H1 (cell line): ENCODE results near the gene QSOX1. TPM values are rescaled to one million over a fixed set of nuclear protein-coding genes. Genes with fewer than 3 reads are reported as not detected.

ENCODE experiments used
- CTCF ChIA-PET: fragments of 300-600 bp; sonication (Branson Sonifier 250); formaldehyde crosslinking; loops from one replicate; lab custom pipeline; 2021; ENCODE audit not compliant: partially characterized antibody; lab: Charles Lee
- POLR2A ChIA-PET: fragments of 300-600 bp; sonication (Branson Sonifier 250); formaldehyde crosslinking; loops from one replicate; lab custom pipeline; 2021; ENCODE audit warnings: inconsistent platforms; ENCODE audit not compliant: partially characterized antibody; lab: Charles Lee
- DNase-seq, 2 experiments: peaks; one replicate each; pipeline versions ENCODE4 v3.0.0 to v3.0.0-alpha.2; 2010 to 2022; ENCODE audit warnings: low spot score in 2 of 2, low read depth in 1 of 2, mixed read lengths in 1 of 2
- FAIRE-seq: peaks from 2 replicates; lab custom pipeline; 2011; peaks lifted over from hg19 to GRCh38; lab: Jason Lieb, UNC
- H2AFZ ChIP-seq: 2 replicates; pipeline ENCODE4 v1.8.1; 2012; ENCODE audit warnings: low read length, inconsistent platforms
- H2AK5ac ChIP-seq: 2 replicates; pipeline ENCODE4 v1.6.1; 2013; ENCODE audit warnings: low read depth, low read length
- H2BK120ac ChIP-seq: replicated peaks from 2 replicates; pipeline ENCODE3; 2013; ENCODE audit warnings: low read depth, low read length, inconsistent platforms
- H2BK12ac ChIP-seq: 2 replicates; pipeline ENCODE4 v1.6.1; 2013; ENCODE audit warnings: low read depth, low read length
- H2BK15ac ChIP-seq: 2 replicates; pipeline ENCODE4 v1.6.1; 2013; ENCODE audit warnings: low read length
- H2BK20ac ChIP-seq: 2 replicates; pipeline ENCODE4 v1.6.1; 2013; ENCODE audit warnings: low read length
- H2BK5ac ChIP-seq: 2 replicates; pipeline ENCODE4 v1.6.1; 2013; ENCODE audit warnings: low read depth, low read length
- H3K14ac ChIP-seq: 2 replicates; pipeline ENCODE4 v1.6.1; 2013; ENCODE audit warnings: inconsistent platforms; ENCODE audit not compliant: insufficient read length
- H3K18ac ChIP-seq: 2 replicates; pipeline ENCODE4 v1.6.1; 2013; ENCODE audit warnings: low read length; ENCODE audit errors: extremely low read depth
- H3K23ac ChIP-seq: 2 replicates; pipeline ENCODE4 v1.6.1; 2013; ENCODE audit warnings: inconsistent platforms; ENCODE audit not compliant: insufficient read length
- H3K23me2 ChIP-seq: 2 replicates; pipeline ENCODE4 v1.6.1; 2013; ENCODE audit warnings: low read depth, low read length
- H3K27ac ChIP-seq: 2 replicates; pipeline ENCODE4 v1.6.1; 2011; ENCODE audit warnings: low read depth, low read length, inconsistent platforms
- H3K27me3 ChIP-seq, 4 experiments: replicated peaks in 1 of 4; 1 replicate in 1 of 4; 2 replicates in 3 of 4; pipeline versions ENCODE4 v1.6.1 to v1.8.1; 2011 to 2013; ENCODE audit warnings: low read length in 3 of 4, mild to moderate bottlenecking in 3 of 4, inconsistent platforms in 2 of 4, mixed read lengths in 2 of 4, moderate library complexity in 1 of 4; ENCODE audit not compliant: control insufficient read depth in 3 of 4, insufficient read depth in 3 of 4; ENCODE audit errors: extremely low read depth in 1 of 4
- H3K36me3 ChIP-seq, 4 experiments: 2 replicates each; pipeline versions ENCODE4 v1.6.1 to v1.8.1; 2011 to 2013; ENCODE audit warnings: mild to moderate bottlenecking in 4 of 4, low read length in 3 of 4, moderate library complexity in 2 of 4, control low read depth in 1 of 4, inconsistent platforms in 1 of 4; ENCODE audit not compliant: insufficient read depth in 4 of 4, control insufficient read depth in 2 of 4
- H3K4ac ChIP-seq: replicated peaks from 2 replicates; pipeline ENCODE3; 2013; ENCODE audit warnings: low read length, low read depth, mixed read lengths, inconsistent platforms; ENCODE audit not compliant: insufficient read length
- H3K4me1 ChIP-seq, 4 experiments: replicated peaks in 1 of 4; 1 replicate in 1 of 4; 2 replicates in 3 of 4; pipeline versions ENCODE4 v1.6.1 to v1.8.1; 2011 to 2013; ENCODE audit warnings: low read length in 3 of 4, inconsistent platforms in 2 of 4, mixed read lengths in 1 of 4; ENCODE audit not compliant: insufficient read depth in 4 of 4, control insufficient read depth in 3 of 4
- H3K4me2 ChIP-seq, 2 experiments: 2 replicates each; pipeline versions ENCODE4 v1.6.1 to v1.8.1; 2011 to 2013; ENCODE audit warnings: low read depth in 2 of 2, low read length in 2 of 2, control low read depth in 1 of 2, inconsistent platforms in 1 of 2, mild to moderate bottlenecking in 1 of 2; ENCODE audit not compliant: insufficient read depth in 1 of 2
- H3K4me3 ChIP-seq, 4 experiments: fragments of 200-600, 300-600 bp in 1 of 4; sonication (generic), shearing (Covaris generic), sonication (Bioruptor Twin) in 1 of 4; 2 replicates each; pipeline versions ENCODE4 v1.5.1 to v1.8.1; 2011 to 2016; ENCODE audit warnings: low read length in 4 of 4, low read depth in 3 of 4, control low read depth in 2 of 4, inconsistent platforms in 2 of 4, mild to moderate bottlenecking in 2 of 4, mixed read lengths in 1 of 4, moderate library complexity in 1 of 4; ENCODE audit not compliant: insufficient read depth in 2 of 4; ENCODE audit errors: extremely low read depth in 1 of 4
- H3K56ac ChIP-seq: replicated peaks from 2 replicates; pipeline ENCODE3; 2013; ENCODE audit warnings: low read depth, mild to moderate bottlenecking, mixed read lengths, low read length, inconsistent platforms; ENCODE audit not compliant: insufficient read length
- H3K79me1 ChIP-seq: 2 replicates; pipeline ENCODE4 v1.6.1; 2013; ENCODE audit warnings: low read depth, low read length, control low read depth
- H3K79me2 ChIP-seq, 2 experiments: 2 replicates each; pipeline versions ENCODE4 v1.6.1 to v1.8.1; 2012 to 2013; ENCODE audit warnings: low read length in 2 of 2, mild to moderate bottlenecking in 2 of 2, inconsistent platforms in 1 of 2; ENCODE audit not compliant: insufficient read depth in 2 of 2, control insufficient read depth in 1 of 2
- H3K9ac ChIP-seq, 4 experiments: replicated peaks in 1 of 4; 1 replicate in 1 of 4; 2 replicates in 3 of 4; pipeline versions ENCODE4 v1.6.1 to v1.8.1; 2011 to 2013; ENCODE audit warnings: low read depth in 3 of 4, low read length in 3 of 4, control low read depth in 2 of 4, mild to moderate bottlenecking in 2 of 4, moderate library complexity in 2 of 4, inconsistent platforms in 1 of 4; ENCODE audit errors: extremely low read depth in 1 of 4
- H3K9me3 ChIP-seq, 2 experiments: 2 replicates each; pipeline versions ENCODE4 v1.6.1 to v1.8.1; 2012 to 2013; ENCODE audit warnings: mild to moderate bottlenecking in 2 of 2, moderate library complexity in 2 of 2, control low read depth in 1 of 2, inconsistent platforms in 1 of 2, low read depth in 1 of 2, low read length in 1 of 2, mixed read lengths in 1 of 2; ENCODE audit not compliant: insufficient read depth in 2 of 2
- H4K20me1 ChIP-seq, 2 experiments: replicated peaks in 1 of 2; 2 replicates each; pipeline versions ENCODE3 to v1.8.1; 2011 to 2013; ENCODE audit warnings: inconsistent platforms in 2 of 2, low read length in 2 of 2, mild to moderate bottlenecking in 1 of 2; ENCODE audit not compliant: insufficient read depth in 2 of 2, control insufficient read depth in 1 of 2
- H4K5ac ChIP-seq: 2 replicates; pipeline ENCODE4 v1.6.1; 2013; ENCODE audit warnings: low read length, low read depth, mixed read lengths, inconsistent platforms; ENCODE audit not compliant: insufficient read length
- H4K8ac ChIP-seq: 2 replicates; pipeline ENCODE4 v1.8.0; 2013; ENCODE audit warnings: mild to moderate bottlenecking, moderate library complexity, low read length, inconsistent platforms; ENCODE audit not compliant: insufficient read depth; ENCODE audit errors: extremely low read depth
- H4K91ac ChIP-seq: replicated peaks from 2 replicates; pipeline ENCODE3; 2013; ENCODE audit warnings: low read length, mixed read lengths, inconsistent platforms; ENCODE audit not compliant: insufficient read length
- CBX8 ChIP-seq: fragments of 300-800, 300-1000 bp; sonication (generic); IDR thresholded peaks from 2 replicates; pipeline ENCODE4 v1.7.1; 2016; ENCODE audit warnings: low read depth, low read length, borderline replicate concordance
- HDAC2 ChIP-seq, 2 experiments: fragments of 300-600 bp in 1 of 2; sonication (generic) in 1 of 2; IDR thresholded peaks; 2 replicates each; pipeline ENCODE4 v1.6.1; 2011 to 2012; ENCODE audit warnings: low read depth in 2 of 2, low read length in 2 of 2, mild to moderate bottlenecking in 2 of 2, moderate library complexity in 2 of 2, borderline replicate concordance in 1 of 2, inconsistent platforms in 1 of 2
- MAX ChIP-seq: IDR thresholded peaks from 2 replicates; pipeline ENCODE4 v1.6.1; 2012; ENCODE audit warnings: inconsistent platforms
- NRF1 ChIP-seq: IDR thresholded peaks from 2 replicates; pipeline ENCODE4 v1.6.1; 2011; ENCODE audit warnings: mild to moderate bottlenecking, low read depth, low read length, improper control_type of control experiment
- POLR2A ChIP-seq, 2 experiments: IDR thresholded peaks; 1 replicate in 1 of 2; 2 replicates in 1 of 2; pipeline ENCODE4 v1.6.1; 2011; ENCODE audit warnings: low read depth in 2 of 2, low read length in 2 of 2, mild to moderate bottlenecking in 2 of 2; ENCODE audit errors: control extremely low read depth in 1 of 2
- RAD21 ChIP-seq, 2 experiments: IDR thresholded peaks in 1 of 2; conservative IDR thresholded peaks in 1 of 2; 2 replicates each; pipeline ENCODE4 v1.6.1; 2011; ENCODE audit warnings: low read depth in 2 of 2, low read length in 2 of 2, improper control_type of control experiment in 1 of 2, inconsistent platforms in 1 of 2, mild to moderate bottlenecking in 1 of 2, moderate library complexity in 1 of 2
- SP1 ChIP-seq: IDR thresholded peaks from 2 replicates; pipeline ENCODE4 v1.6.1; 2011; ENCODE audit warnings: low read depth, low read length
- SP4 ChIP-seq: IDR thresholded peaks from 2 replicates; pipeline ENCODE4 v1.6.1; 2012; ENCODE audit warnings: low read length, inconsistent platforms
- TAF1 ChIP-seq: IDR thresholded peaks from 2 replicates; pipeline ENCODE4 v1.6.1; 2011; ENCODE audit warnings: mild to moderate bottlenecking, low read depth, low read length
- ZNF274 ChIP-seq: IDR thresholded peaks from 2 replicates; pipeline ENCODE4 v1.7.0; 2012; ENCODE audit warnings: low read length, borderline replicate concordance; ENCODE audit errors: extremely low read depth
- WGBS, 2 experiments: shearing (Covaris generic) in 1 of 2; methylation state at CpG; one replicate each; pipeline versions ENCODE4 v1.1.6 to v1.1.7; 2013 to 2015; ENCODE audit warnings: low lambda C conversion rate in 2 of 2, mixed read lengths in 2 of 2, inconsistent platforms in 1 of 2, low coverage in 1 of 2, missing lambda C conversion rate in 1 of 2; ENCODE audit not compliant: insufficient replicate concordance in 2 of 2, insufficient coverage in 1 of 2, insufficient read length in 1 of 2; ENCODE audit errors: extremely low coverage in 1 of 2, missing lambda C conversion rate in 1 of 2; 5-methylcytosine and 5-hydroxymethylcytosine counted together
- polyA plus RNA-seq, 7 experiments: library from polyadenylated mRNA; depleted of rRNA in 3 of 7; stranded (reverse) in 5 of 7; unstranded in 2 of 7; fragments of >200 nt in 5 of 7; fragments of 200-250 nt in 2 of 7; gene quantifications; 1 replicate in 5 of 7; 2 replicates in 1 of 7; 4 replicates in 1 of 7; pipeline versions ENCODE4 v1.2.1 to v1.2.3, GENCODE V29; 2011 to 2013; ENCODE audit warnings: missing spikeins in 2 of 7, mixed read lengths in 2 of 7
- total RNA-seq: library from RNA; stranded (reverse); fragmentation: NEBNext Ultra II Directional; extraction: Animal tissue kit (Norgen Biotek cat#: 25700); gene quantifications from 2 replicates; pipeline ENCODE4 v1.2.1, GENCODE V29; 2021

QSOX1 gene
- total and polyA plus RNA-seq, 2 of the 8 experiments (the other 6 are each of a cell fraction or from before 2014, with no cell fraction given): 97.7 to 123 TPM

GRCh38 chr1:180166436-180166800 lies 11.7 kb downstream of the QSOX1 start:
- Histone ChIP-seq H3K9ac (no peak overlapping the region), H3K79me1 (peaks cover 14% of the 10 kb centered on the region), H2BK120ac (no peak overlapping the region), H3K27ac (no peak overlapping the region), H3K56ac (no peak overlapping the region), H2BK12ac (no peak overlapping the region), H4K8ac (no peak overlapping the region), H3K4me3 (no peak overlapping the region), H3K23me2 (no peaks in the 10 kb centered on the region), H3K23ac (no peak overlapping the region), H4K5ac (no peak overlapping the region), H3K4me2 (no peak overlapping the region), H3K14ac (no peak overlapping the region), H2BK5ac (no peak overlapping the region), H2BK15ac (no peak overlapping the region), H4K91ac (no peak overlapping the region), H3K9me3 (no peaks in the 10 kb centered on the region), H3K27me3 (no peaks in the 10 kb centered on the region), H3K36me3 (no peaks in the 10 kb centered on the region), H3K18ac (no peak overlapping the region), H2AFZ (no peak overlapping the region), H3K4me1 (peaks cover 6 to 23% (median 17%) of the 10 kb centered on the region in 4 experiments), H2AK5ac (no peak overlapping the region), H3K79me2 (peaks cover 0 to 21% of the 10 kb centered on the region in 2 experiments; a peak in 2 of 4 replicates), H4K20me1 (peaks cover 4 to 19% of the 10 kb centered on the region in 2 experiments), H3K4ac (no peak overlapping the region), H2BK20ac (no peak overlapping the region)
- ChIA-PET POLR2A (interaction anchor here (1.6 to 7.1 kb wide), 2 partner anchors 11 to 65 kb away, joined by 4 to 36 read pairs; partner anchors contain the start of gene QSOX1), CTCF (interaction anchor here (0.8 to 11.7 kb wide), 8 partner anchors 10 to 111 kb away, joined by 3 to 307 read pairs (median 21); partner anchors contain the start of gene QSOX1)
- TF ChIP-seq ZNF274: no peak
- no peak for TF ChIP-seq POLR2A (IDR thresholded peaks at IDR 0.05; ENCODE audit: control extremely low read depth in 1 of 2, low read depth in 2 of 2, low read length in 2 of 2)
- no peak for TF ChIP-seq SP1
- no peak for TF ChIP-seq TAF1
- TF ChIP-seq RAD21 (IDR thresholded peaks at IDR 0.05 in 1 of 2, conservative IDR thresholded peaks at IDR 0.05 in 1 of 2; ENCODE audit: low read depth in 2 of 2, low read length in 2 of 2): no peak
- no peak for TF ChIP-seq HDAC2 (IDR thresholded peaks at IDR 0.05; ENCODE audit: borderline replicate concordance in 1 of 2, low read depth in 2 of 2, low read length in 2 of 2)
- TF ChIP-seq MAX: no peak
- no peak for TF ChIP-seq SP4
- no peak for TF ChIP-seq NRF1
- TF ChIP-seq CBX8: no peak
- FAIRE-seq (no peak), DNase-seq (no peak)
- WGBS, 2 experiments: 88% methylated on average over 5 of the region's 5 CpGs; no CpG with 5 or more reads in 1 of the 2 experiments
